GM12873 (cell line): Measurements from ENCODE around the gene MYH2.

Source experiments
- TF ChIP-seq, protein P1 (sequence below): IDR thresholded peaks from 2 replicates; pipeline ENCODE4 v1.5.1; 2012; ENCODE audit warnings: low read depth, mild to moderate bottlenecking, moderate library complexity, low read length, control low read depth; ENCODE audit not compliant: insufficient read depth; ENCODE audit errors: missing control alignments

MYH2 gene

DNA sequence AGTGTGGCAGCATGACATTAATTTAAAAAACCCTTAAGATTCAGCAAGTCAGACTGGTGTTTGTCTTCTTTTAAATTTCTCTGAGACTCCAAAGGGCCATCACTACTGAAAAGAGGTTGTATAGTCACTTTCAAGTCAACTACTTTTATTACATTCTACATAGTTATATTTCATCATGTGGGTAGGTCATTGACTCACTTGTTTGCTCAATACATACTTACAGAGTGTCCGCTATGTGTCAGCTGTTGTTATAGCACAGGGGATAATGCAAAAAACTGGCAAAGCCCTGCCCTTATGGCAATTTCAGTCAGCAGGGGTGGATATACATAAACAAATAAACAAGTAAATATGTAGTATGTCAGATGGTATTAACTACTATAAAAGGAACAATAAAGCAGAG is 77.6 kb downstream of the MYH2 start:
- TF ChIP-seq, protein P1, sequence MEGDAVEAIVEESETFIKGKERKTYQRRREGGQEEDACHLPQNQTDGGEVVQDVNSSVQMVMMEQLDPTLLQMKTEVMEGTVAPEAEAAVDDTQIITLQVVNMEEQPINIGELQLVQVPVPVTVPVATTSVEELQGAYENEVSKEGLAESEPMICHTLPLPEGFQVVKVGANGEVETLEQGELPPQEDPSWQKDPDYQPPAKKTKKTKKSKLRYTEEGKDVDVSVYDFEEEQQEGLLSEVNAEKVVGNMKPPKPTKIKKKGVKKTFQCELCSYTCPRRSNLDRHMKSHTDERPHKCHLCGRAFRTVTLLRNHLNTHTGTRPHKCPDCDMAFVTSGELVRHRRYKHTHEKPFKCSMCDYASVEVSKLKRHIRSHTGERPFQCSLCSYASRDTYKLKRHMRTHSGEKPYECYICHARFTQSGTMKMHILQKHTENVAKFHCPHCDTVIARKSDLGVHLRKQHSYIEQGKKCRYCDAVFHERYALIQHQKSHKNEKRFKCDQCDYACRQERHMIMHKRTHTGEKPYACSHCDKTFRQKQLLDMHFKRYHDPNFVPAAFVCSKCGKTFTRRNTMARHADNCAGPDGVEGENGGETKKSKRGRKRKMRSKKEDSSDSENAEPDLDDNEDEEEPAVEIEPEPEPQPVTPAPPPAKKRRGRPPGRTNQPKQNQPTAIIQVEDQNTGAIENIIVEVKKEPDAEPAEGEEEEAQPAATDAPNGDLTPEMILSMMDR, result no peak
